WERI-Rb-1 (cell line): ENCODE results near the gene TRPM3.

Experiments
- DNase-seq: peaks from one replicate; pipeline ENCODE4 v3.0.0-alpha.2; 2020
- H3K27ac ChIP-seq: fragments of 250-450 bp; sonication (Bioruptor Pico); 2 replicates; pipeline ENCODE4 v1.5.1; 2020; ENCODE audit warnings: mild to moderate bottlenecking, moderate library complexity
- H3K27me3 ChIP-seq: fragments of 250-450 bp; sonication (Bioruptor Pico); 2 replicates; pipeline ENCODE4 v1.5.1; 2021; ENCODE audit warnings: mild to moderate bottlenecking, low read depth, moderate library complexity; ENCODE audit not compliant: insufficient read depth, severe bottlenecking
- H3K36me3 ChIP-seq: fragments of 250-450 bp; sonication (Bioruptor Pico); 2 replicates; pipeline ENCODE4 v1.5.1; 2020; ENCODE audit warnings: mild to moderate bottlenecking, moderate library complexity
- H3K4me3 ChIP-seq: 2 replicates; pipeline ENCODE4 v1.5.1; 2011; ENCODE audit warnings: low read depth, mild to moderate bottlenecking, control low read depth, low read length
- H3K9me3 ChIP-seq: fragments of 250-450 bp; sonication (Bioruptor Pico); 2 replicates; pipeline ENCODE4 v1.5.1; 2021; ENCODE audit warnings: mild to moderate bottlenecking, moderate library complexity; ENCODE audit not compliant: severe bottlenecking
- TF ChIP-seq, protein P1 (sequence below): IDR thresholded peaks from 2 replicates; pipeline ENCODE4 v1.5.1; 2011; ENCODE audit warnings: low read depth, mild to moderate bottlenecking, control low read depth, inconsistent platforms, low read length

TRPM3 gene

DNA sequence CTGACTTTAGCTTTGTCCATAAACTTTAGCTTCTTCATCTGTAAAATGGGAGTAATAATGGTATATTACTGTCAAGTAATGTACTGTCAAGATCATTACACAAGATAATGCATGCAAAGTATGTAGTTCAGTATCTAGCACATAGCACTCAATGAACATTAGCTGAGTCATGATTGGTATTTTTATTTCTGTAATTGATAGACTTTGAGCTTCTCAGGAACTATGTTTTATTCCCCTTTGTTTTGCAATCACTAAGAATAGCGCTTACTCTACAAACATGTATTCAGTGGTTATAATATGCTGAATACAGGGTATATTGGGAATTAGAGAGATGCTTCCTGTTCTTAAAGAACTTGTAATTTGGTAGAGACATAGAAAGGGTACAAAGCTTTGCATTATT lies 564.6 kb downstream of the TRPM3 start:
- DNase-seq: no peak
- TF ChIP-seq, protein P1, sequence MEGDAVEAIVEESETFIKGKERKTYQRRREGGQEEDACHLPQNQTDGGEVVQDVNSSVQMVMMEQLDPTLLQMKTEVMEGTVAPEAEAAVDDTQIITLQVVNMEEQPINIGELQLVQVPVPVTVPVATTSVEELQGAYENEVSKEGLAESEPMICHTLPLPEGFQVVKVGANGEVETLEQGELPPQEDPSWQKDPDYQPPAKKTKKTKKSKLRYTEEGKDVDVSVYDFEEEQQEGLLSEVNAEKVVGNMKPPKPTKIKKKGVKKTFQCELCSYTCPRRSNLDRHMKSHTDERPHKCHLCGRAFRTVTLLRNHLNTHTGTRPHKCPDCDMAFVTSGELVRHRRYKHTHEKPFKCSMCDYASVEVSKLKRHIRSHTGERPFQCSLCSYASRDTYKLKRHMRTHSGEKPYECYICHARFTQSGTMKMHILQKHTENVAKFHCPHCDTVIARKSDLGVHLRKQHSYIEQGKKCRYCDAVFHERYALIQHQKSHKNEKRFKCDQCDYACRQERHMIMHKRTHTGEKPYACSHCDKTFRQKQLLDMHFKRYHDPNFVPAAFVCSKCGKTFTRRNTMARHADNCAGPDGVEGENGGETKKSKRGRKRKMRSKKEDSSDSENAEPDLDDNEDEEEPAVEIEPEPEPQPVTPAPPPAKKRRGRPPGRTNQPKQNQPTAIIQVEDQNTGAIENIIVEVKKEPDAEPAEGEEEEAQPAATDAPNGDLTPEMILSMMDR: no peak
- no peak overlapping the region for H3K27ac ChIP-seq
- H3K36me3 ChIP-seq: no peaks in the 10 kb centered on the region
- H3K27me3 ChIP-seq: no peaks in the 10 kb centered on the region
- H3K9me3 ChIP-seq: no peaks in the 10 kb centered on the region
- no peak overlapping the region for H3K4me3 ChIP-seq

GRCh38 chr9:70554881-70555280 lies 566.5 kb downstream of the TRPM3 start:
- Histone ChIP-seq H3K9me3 (no peaks in the 10 kb centered on the region), H3K27me3 (no peaks in the 10 kb centered on the region), H3K36me3 (no peaks in the 10 kb centered on the region), H3K27ac (no peak overlapping the region), H3K4me3 (no peak overlapping the region)
- TF ChIP-seq, protein P1: no peak
- no peak for DNase-seq

DNA sequence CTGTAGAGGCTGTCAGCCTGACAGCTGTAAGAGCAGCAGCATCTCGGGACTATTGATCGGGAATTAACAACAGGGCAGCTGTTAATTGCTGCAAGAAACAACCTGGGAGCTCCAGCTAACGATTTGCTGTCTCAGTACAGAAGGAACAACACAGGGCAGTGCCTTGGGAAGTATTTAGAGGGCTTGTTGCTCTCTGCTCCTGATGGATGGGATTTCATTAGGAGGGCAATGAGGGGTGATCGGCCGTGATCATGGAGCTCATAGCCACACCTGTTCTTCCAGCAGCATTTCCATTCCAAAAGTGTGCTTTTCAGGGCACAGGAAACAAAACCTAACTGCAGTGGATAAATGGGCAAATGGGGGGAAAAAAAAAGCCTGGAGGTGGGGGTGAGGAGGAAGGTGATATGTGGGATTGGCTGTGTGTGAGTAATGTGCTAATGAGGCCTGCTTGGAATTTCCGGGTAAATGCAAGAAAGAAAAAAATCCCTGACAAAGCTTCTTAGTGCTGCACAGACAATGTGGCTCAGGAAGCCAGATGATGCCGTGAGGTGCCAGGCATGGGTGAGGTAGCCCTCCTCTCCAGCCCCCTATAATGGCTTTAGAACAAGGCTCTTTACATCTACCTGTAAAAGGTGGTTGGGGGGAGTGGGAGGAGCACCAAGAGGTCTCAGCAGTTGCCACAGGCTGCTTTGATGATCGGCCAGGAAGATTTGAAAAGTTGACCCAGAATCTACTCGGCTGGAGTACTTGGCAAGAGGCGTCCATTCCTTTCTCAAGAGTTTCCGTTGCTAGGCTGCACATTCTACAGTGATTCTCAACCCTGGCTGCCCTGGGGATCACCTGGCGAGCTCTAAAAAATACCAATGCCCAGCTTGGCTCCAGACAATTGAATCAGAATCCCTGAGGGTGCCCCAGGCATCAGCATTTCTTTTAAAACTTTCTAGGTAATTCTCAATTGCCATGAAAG lies 567.4 kb downstream of the TRPM3 start:
- Histone ChIP-seq H3K27ac (no peak overlapping the region), H3K4me3 (no peak overlapping the region)
- DNase-seq: peak; percentile 11

DNA sequence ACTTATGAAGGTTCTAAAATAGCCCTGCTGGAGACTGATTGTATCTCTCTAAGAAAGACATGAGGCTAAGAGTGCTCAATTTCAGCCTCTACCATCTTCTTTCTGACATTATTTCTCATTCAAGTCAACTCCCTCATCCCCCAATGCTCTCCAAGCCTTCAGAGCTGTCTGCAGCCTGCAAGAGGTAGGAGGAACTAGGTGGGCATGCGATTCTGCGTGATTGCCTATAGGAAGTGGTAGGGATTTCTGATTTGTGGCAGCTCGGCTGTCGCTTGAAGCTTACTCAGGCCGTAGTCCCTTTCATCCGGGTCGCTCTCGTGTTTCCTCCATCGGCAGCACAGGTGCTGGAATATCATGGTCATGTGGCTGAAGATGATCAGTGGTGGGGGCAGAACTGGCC lies 568.9 kb downstream of the TRPM3 start:
- TF ChIP-seq, protein P1: no peak
- no peaks in the 10 kb centered on the region for H3K27me3 ChIP-seq
- no peaks in the 10 kb centered on the region for H3K9me3 ChIP-seq
- H3K4me3 ChIP-seq: no peak overlapping the region
- DNase-seq: no peak
- H3K36me3 ChIP-seq: no peaks in the 10 kb centered on the region
- H3K27ac ChIP-seq: no peak overlapping the region

More for the DNA sequence above, 567.4 kb downstream of the TRPM3 start:
- TF ChIP-seq, protein P1: no peak
- H3K36me3 ChIP-seq: no peaks in the 10 kb centered on the region
- no peaks in the 10 kb centered on the region for H3K27me3 ChIP-seq
- H3K9me3 ChIP-seq: no peaks in the 10 kb centered on the region

- Histone ChIP-seq H3K27ac (no peak overlapping the region), H3K27me3 (no peaks in the 10 kb centered on the region), H3K36me3 (no peaks in the 10 kb centered on the region), H3K4me3 (no peak overlapping the region), H3K9me3 (no peaks in the 10 kb centered on the region)
- no peak for DNase-seq
- TF ChIP-seq, protein P1: no peak
These were observed 569.6 kb downstream of the TRPM3 start for GRCh38 chr9:70551801-70552200.
